ENCODE data around the gene THOC6. TPM values are rescaled to one million over a fixed set of nuclear protein-coding genes. Genes with fewer than 3 reads are reported as not detected.
"Not testable (repeated sequence)": the region's sequence is repeated elsewhere in the genome, so short reads cannot be mapped to it uniquely, and the experiment has no call there.

THOC6 gene
- total and polyA plus RNA-seq, 7 experiments from 2014 or later = 25.3 to 60.6 (median 27.0) TPM

DNA sequence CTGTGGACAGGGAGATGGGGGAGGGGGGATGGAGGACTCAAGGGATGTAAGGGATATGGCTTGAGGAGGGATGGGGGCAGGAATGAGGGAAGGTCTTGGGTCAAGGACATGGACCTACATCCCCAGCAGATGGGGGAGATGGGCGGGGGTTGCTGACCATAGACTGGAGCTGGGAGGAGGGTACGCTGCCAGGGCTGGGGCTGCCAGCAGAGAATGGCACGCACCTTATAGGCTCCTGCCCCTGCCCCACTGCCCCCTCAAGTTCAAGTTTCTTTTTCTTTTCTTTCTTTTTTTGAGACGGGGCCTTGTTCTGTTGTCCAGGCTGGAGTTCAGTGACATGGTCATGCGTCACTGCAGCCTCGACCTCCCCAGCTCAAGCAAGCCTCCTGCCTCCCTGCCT, 52.1 kb downstream of the THOC6 start:
- peak overlapping the region; percentile 25 for H3K4me3 ChIP-seq (ENCODE audit: low read length)
- peak overlapping the region; percentile 78 for H3K27ac ChIP-seq (ENCODE audit: low read depth, low read length)
- peaks cover 64 to 93% (median 78%) of the 10 kb centered on the region in 7 donors for H3K4me1 Mint-ChIP-seq
- peaks cover 73 to 77% of the 10 kb centered on the region in 2 donors for H3K4me1 ChIP-seq (ENCODE audit: control insufficient read depth in 2 of 2, insufficient read depth in 2 of 2, low read length in 2 of 2)
- not testable (repeated sequence) for H3K9me3 ChIP-seq (ENCODE audit: control insufficient read depth in 2 of 3, low read length in 3 of 3); DNase-seq; H3K27me3 Mint-ChIP-seq; H3K27me3 ChIP-seq (ENCODE audit: control insufficient read depth in 2 of 2, insufficient read depth in 2 of 2, low read length in 2 of 2); H3K36me3 ChIP-seq (ENCODE audit: control insufficient read depth in 2 of 3, insufficient read depth in 3 of 3, low read length in 3 of 3); ATAC-seq
- ChIA-PET POLR2A (interaction anchor here (0.7 to 5.6 kb wide), 18 partner anchors 11 to 381 kb away, joined by 3 to 113 read pairs (median 8); partner anchors contain the start of genes IL32, ZNF213 and ZSCAN10), CTCF (interaction anchor here (0.8 to 5.5 kb wide), 9 partner anchors 11 to 59 kb away, joined by 3 to 45 read pairs (median 10); partner anchors contain the start of genes IL32 and ZNF213)
- H3K36me3 Mint-ChIP-seq = peaks cover 6 to 61% (median 12%) of the 10 kb centered on the region in 5 donors
- intact Hi-C loops (cut with micrococcal nuclease) = loop anchor here (1.0 to 10.0 kb wide), 8 partner anchors 11 to 429 kb away; partner anchors contain the start of genes IL32 (in 2 of the 2) and CLUAP1 (in 1 of the 2)
- H3K4me3 Mint-ChIP-seq = peak overlapping the region; percentile 20 to 89 (median 81)
- H3K9me3 Mint-ChIP-seq = peaks cover 0 to 13% (median 4%) of the 10 kb centered on the region in 11 donors
- H3K27ac Mint-ChIP-seq = peak overlapping the region; percentile 59 to 99 (median 99)

DNA sequence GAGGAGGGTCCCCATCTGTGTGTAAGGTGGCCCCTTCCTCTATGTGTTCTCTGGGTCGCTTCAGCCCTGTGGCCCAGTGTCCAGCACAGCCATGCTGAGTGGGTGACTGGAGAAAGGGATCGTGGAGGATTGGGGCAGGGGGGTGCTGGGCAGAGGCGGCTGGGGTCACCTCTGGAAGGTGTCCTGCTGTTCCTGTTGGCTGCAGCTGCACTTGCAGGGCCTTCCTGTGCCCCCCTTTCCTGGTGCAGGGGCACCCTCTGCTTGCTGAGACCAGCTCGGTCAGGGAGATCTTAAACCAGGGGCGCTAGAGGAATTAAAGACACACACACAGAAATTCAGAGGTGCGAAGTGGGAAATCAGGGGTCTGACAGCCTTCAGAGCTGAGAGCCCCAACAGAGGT, 52.7 kb downstream of the THOC6 start:
- Histone ChIP-seq H3K36me3 (ENCODE audit: control insufficient read depth in 2 of 3, insufficient read depth in 3 of 3, low read length in 3 of 3) (no peaks in the 10 kb centered on the region), H3K9me3 (ENCODE audit: control insufficient read depth in 2 of 3, low read length in 3 of 3) (no peaks in the 10 kb centered on the region), H3K27ac (ENCODE audit: low read depth, low read length) (peak overlapping the region; percentile 78), H3K4me3 (ENCODE audit: low read length) (peak overlapping the region; percentile 25), H3K27me3 (ENCODE audit: control insufficient read depth in 2 of 2, insufficient read depth in 2 of 2, low read length in 2 of 2) (no peaks in the 10 kb centered on the region), H3K4me1 (ENCODE audit: control insufficient read depth in 2 of 2, insufficient read depth in 2 of 2, low read length in 2 of 2) (peaks cover 66 to 74% of the 10 kb centered on the region in 2 donors)
- Mint-ChIP-seq H3K27ac (peak overlapping the region; percentile 83 to 99 (median 99)), H3K27me3 (no peaks in the 10 kb centered on the region), H3K4me1 (peaks cover 59 to 91% (median 77%) of the 10 kb centered on the region in 7 donors), H3K36me3 (peaks cover 6 to 60% (median 12%) of the 10 kb centered on the region in 5 donors), H3K4me3 (peak overlapping the region; percentile 53 to 89 (median 81)), H3K9me3 (peaks cover 0 to 13% (median 4%) of the 10 kb centered on the region in 11 donors)
- intact Hi-C loops (cut with micrococcal nuclease) = loop anchor here in 1 of 2 donors (10.0 kb wide), 1 partner anchor 428 kb away; the partner anchor contains the start of gene CLUAP1
- ATAC-seq (no peak), DNase-seq (no peak)
- ChIA-PET POLR2A (interaction anchor here (0.7 to 5.6 kb wide), 13 partner anchors 9 to 381 kb away, joined by 3 to 113 read pairs (median 5); partner anchors contain the start of genes IL32 and ZSCAN10), CTCF (interaction anchor here (0.8 to 5.5 kb wide), 9 partner anchors 12 to 59 kb away, joined by 3 to 45 read pairs (median 10); partner anchors contain the start of genes IL32 and ZNF213)

Other genes starting within 250 kb of the THOC6 start
- gene ELOB, start 246.8 kb upstream of the THOC6 start, total RNA-seq = 100 to 1,000 TPM in 2 of 5 experiments, 10 to 100 TPM in 3; 65.3 to 242 (median 99.3) TPM
- gene ELOB, start 246.8 kb upstream of the THOC6 start, polyA plus RNA-seq = 100 to 1,000 TPM; 136 to 252 TPM
- under 1 TPM in 1 of 5 experiments, not detected in 4; 0.19 TPM for gene PRSS33, start 236.5 kb upstream of the THOC6 start, total RNA-seq
- not detected for gene PRSS33, start 236.5 kb upstream of the THOC6 start, polyA plus RNA-seq
- not detected for gene PRSS41, start 225.6 kb upstream of the THOC6 start, total RNA-seq
- not detected for gene PRSS41, start 225.6 kb upstream of the THOC6 start, polyA plus RNA-seq
- gene PRSS21, start 206.8 kb upstream of the THOC6 start, total RNA-seq = 1 to 10 TPM in 4 of 5 experiments, not detected in 1; 1.1 to 7.9 (median 1.4) TPM
- gene PRSS21, start 206.8 kb upstream of the THOC6 start, polyA plus RNA-seq = 10 to 100 TPM in 1 of 2 donors, 1 to 10 TPM in 1; 1.9 to 11.2 TPM
- 10 to 100 TPM in 1 of 5 experiments, 1 to 10 TPM in 1, not detected in 3; 2.3 to 17.2 TPM for gene ZG16B, start 193.7 kb upstream of the THOC6 start, total RNA-seq
- not detected for gene ZG16B, start 193.7 kb upstream of the THOC6 start, polyA plus RNA-seq
- gene PRSS22, start 165.9 kb upstream of the THOC6 start, total RNA-seq = under 1 TPM in 2 of 5 experiments, not detected in 3; 0.59 to 0.72 TPM
- not detected for gene PRSS22, start 165.9 kb upstream of the THOC6 start, polyA plus RNA-seq
- 10 to 100 TPM; 13.6 to 30.4 (median 24.0) TPM for gene FLYWCH2, start 140.8 kb upstream of the THOC6 start, total RNA-seq
- gene FLYWCH2, start 140.8 kb upstream of the THOC6 start, polyA plus RNA-seq = 10 to 100 TPM; 24.8 to 26.8 TPM
- gene FLYWCH1, start 112.1 kb upstream of the THOC6 start, total RNA-seq = 100 to 1,000 TPM in 2 of 5 experiments, 10 to 100 TPM in 3; 48.6 to 149 (median 87.0) TPM
- gene FLYWCH1, start 112.1 kb upstream of the THOC6 start, polyA plus RNA-seq = 10 to 100 TPM; 12.4 to 30.0 TPM
- gene KREMEN2, start 59.8 kb upstream of the THOC6 start, total RNA-seq = not detected
- gene KREMEN2, start 59.8 kb upstream of the THOC6 start, polyA plus RNA-seq = not detected
- 10 to 100 TPM in 1 of 5 experiments, 1 to 10 TPM in 1, under 1 TPM in 3; 0.40 to 39.4 (median 0.79) TPM for gene PAQR4, start 54.7 kb upstream of the THOC6 start, total RNA-seq
- under 1 TPM in 1 of 2 donors, not detected in 1; 0.54 TPM for gene PAQR4, start 54.7 kb upstream of the THOC6 start, polyA plus RNA-seq
- 10 to 100 TPM in 1 of 5 experiments, under 1 TPM in 1, not detected in 3; 0.93 to 89.1 TPM for gene PKMYT1, start 43.6 kb upstream of the THOC6 start, total RNA-seq
- gene PKMYT1, start 43.6 kb upstream of the THOC6 start, polyA plus RNA-seq = not detected
- gene CLDN9, start 11.1 kb upstream of the THOC6 start, total RNA-seq = under 1 TPM in 2 of 5 experiments, not detected in 3; 0.15 to 0.37 TPM
- gene CLDN9, start 11.1 kb upstream of the THOC6 start, polyA plus RNA-seq = not detected
- not detected for gene CLDN6, start 5.9 kb upstream of the THOC6 start, total RNA-seq
- gene CLDN6, start 5.9 kb upstream of the THOC6 start, polyA plus RNA-seq = not detected
- 1 to 10 TPM in 3 of 5 experiments, under 1 TPM in 2; 0.57 to 5.9 (median 1.1) TPM for gene TNFRSF12A, start 3.7 kb upstream of the THOC6 start, total RNA-seq
- gene TNFRSF12A, start 3.7 kb upstream of the THOC6 start, polyA plus RNA-seq = not detected
- 10 to 100 TPM; 11.5 to 29.6 (median 14.9) TPM for gene HCFC1R1, start 93 bp upstream of the THOC6 start, total RNA-seq
- gene HCFC1R1, start 93 bp upstream of the THOC6 start, polyA plus RNA-seq = 10 to 100 TPM; 12.0 to 24.6 TPM
- 1 to 10 TPM in 1 of 5 experiments, not detected in 4; 1.0 TPM for gene BICDL2, start 12.9 kb downstream of the THOC6 start, total RNA-seq
- not detected for gene BICDL2, start 12.9 kb downstream of the THOC6 start, polyA plus RNA-seq
- 10 to 100 TPM in 2 of 5 experiments, 1 to 10 TPM in 1, under 1 TPM in 2; 0.73 to 64.4 (median 3.7) TPM for gene MMP25, start 22.5 kb downstream of the THOC6 start, total RNA-seq
- under 1 TPM; 0.64 to 0.93 TPM for gene MMP25, start 22.5 kb downstream of the THOC6 start, polyA plus RNA-seq
- 1,000 to 10,000 TPM in 1 of 5 experiments, 100 to 1,000 TPM in 4; 351 to 3,697 (median 587) TPM for gene IL32, start 41.6 kb downstream of the THOC6 start, total RNA-seq
- gene IL32, start 41.6 kb downstream of the THOC6 start, polyA plus RNA-seq = 1,000 to 10,000 TPM; 1,418 to 1,605 TPM
- gene ZSCAN10, start 75.3 kb downstream of the THOC6 start, total RNA-seq = under 1 TPM in 3 of 5 experiments, not detected in 2; 0.22 to 0.61 (median 0.29) TPM
- gene ZSCAN10, start 75.3 kb downstream of the THOC6 start, polyA plus RNA-seq = under 1 TPM in 1 of 2 donors, not detected in 1; 0.35 TPM
- gene ZNF205, start 88.6 kb downstream of the THOC6 start, total RNA-seq = under 1 TPM in 1 of 5 experiments, not detected in 4; 0.29 TPM
- under 1 TPM in 1 of 2 donors, not detected in 1; 0.09 TPM for gene ZNF205, start 88.6 kb downstream of the THOC6 start, polyA plus RNA-seq
- 10 to 100 TPM in 3 of 5 experiments, 1 to 10 TPM in 2; 3.8 to 14.0 (median 11.8) TPM for gene ZNF213, start 111.0 kb downstream of the THOC6 start, total RNA-seq
- 1 to 10 TPM; 1.7 to 3.4 TPM for gene ZNF213, start 111.0 kb downstream of the THOC6 start, polyA plus RNA-seq
- gene OR1F1, start 164.2 kb downstream of the THOC6 start, total RNA-seq = under 1 TPM in 2 of 5 experiments, not detected in 3; 0.38 to 0.41 TPM
- under 1 TPM in 1 of 2 donors, not detected in 1; 0.35 TPM for gene OR1F1, start 164.2 kb downstream of the THOC6 start, polyA plus RNA-seq
- gene ZNF200, start 211.1 kb downstream of the THOC6 start, total RNA-seq = 10 to 100 TPM in 3 of 5 experiments, 1 to 10 TPM in 2; 4.8 to 33.3 (median 16.6) TPM
- 10 to 100 TPM; 12.3 to 20.2 TPM for gene ZNF200, start 211.1 kb downstream of the THOC6 start, polyA plus RNA-seq
- 10 to 100 TPM in 1 of 5 experiments, 1 to 10 TPM in 1, under 1 TPM in 2, not detected in 1; 0.38 to 38.1 (median 2.4) TPM for gene MEFV, start 232.6 kb downstream of the THOC6 start, total RNA-seq
- under 1 TPM in 1 of 2 donors, not detected in 1; 0.18 TPM for gene MEFV, start 232.6 kb downstream of the THOC6 start, polyA plus RNA-seq

All from naive thymus-derived CD4-positive, alpha-beta T cell (primary cell).